Upper lobe of left lung (tissue), 6 donors: ENCODE data around the gene RASSF1. TPM values are rescaled to one million over a fixed set of nuclear protein-coding genes. Genes with fewer than 3 reads are reported as not detected.
A peak's percentile ranks its signal among the peaks of the same experiment; 100 is the strongest.

Source experiments
- ATAC-seq, 2 donors: fragments of 200-7000 bp; cut with Tn5 transposase; one replicate each; pipeline ENCODE4 v1.9.1; 2022; ENCODE audit warnings: mild to moderate bottlenecking in 2 of 2, moderate library complexity in 2 of 2; ENCODE audit not compliant: low FRiP score in 2 of 2
- DNase-seq, 2 donors: peaks; one replicate each; pipeline ENCODE4 v3.0.0-alpha.2; 2019 to 2020
- H3K27ac ChIP-seq, 4 donors: fragments of 200-600 bp; sonication (generic); one replicate each; pipeline ENCODE4 v1.5.1; 2016 to 2019
- H3K27me3 ChIP-seq, 4 donors: fragments of 200-600 bp; sonication (generic); one replicate each; pipeline ENCODE4 v1.5.1; 2017 to 2019
- H3K36me3 ChIP-seq, 4 donors: fragments of 200-600 bp; sonication (generic); one replicate each; pipeline ENCODE4 v1.5.1; 2016 to 2019
- H3K4me1 ChIP-seq, 4 donors: fragments of 200-600 bp; sonication (generic); one replicate each; pipeline ENCODE4 v1.5.1; 2018 to 2019
- H3K4me3 ChIP-seq, 4 donors: fragments of 200-600 bp; sonication (generic); one replicate each; pipeline ENCODE4 v1.5.1; 2017 to 2019; ENCODE audit warnings: mild to moderate bottlenecking in 2 of 4, moderate library complexity in 1 of 4
- H3K9me3 ChIP-seq, 4 donors: fragments of 200-600 bp; sonication (generic); one replicate each; pipeline ENCODE4 v1.5.1; 2018 to 2019
- EP300 ChIP-seq, 4 donors: sonication (generic); formaldehyde crosslinking; IDR thresholded peaks; one replicate each; pipeline ENCODE4 v1.5.1; 2017; ENCODE audit warnings: antibody characterized with exemption in 4 of 4, control low read depth in 2 of 4
- POLR2A ChIP-seq, 4 donors: fragments of 450-650 bp; IDR thresholded peaks; one replicate each; pipeline ENCODE4 v1.5.1; 2016 to 2017; ENCODE audit warnings: antibody characterized with exemption in 4 of 4, mild to moderate bottlenecking in 2 of 4
- POLR2AphosphoS5 ChIP-seq, 2 donors: sonication (generic); formaldehyde crosslinking; IDR thresholded peaks; one replicate each; pipeline ENCODE4 v1.5.1; 2017; ENCODE audit warnings: antibody characterized with exemption in 2 of 2
- WGBS, 2 donors: methylation state at CpG; one replicate each; pipeline ENCODE4 v1.1.5; 2017 to 2018; 5-methylcytosine and 5-hydroxymethylcytosine counted together
- total RNA-seq, 6 donors: library from RNA; depleted of rRNA in 4 of 6; stranded (reverse); fragments of >200 nt in 4 of 6; gene quantifications; one replicate each; pipeline versions ENCODE4 v1.1.0 to v1.2.1, GENCODE V29; 2016 to 2021
- TF ChIP-seq, protein P1 (sequence below), 6 experiments: fragments of 450-650 bp in 4 of 6; fragments of 200-600 bp in 2 of 6; sonication (generic) in 2 of 6; IDR thresholded peaks; one replicate each; pipeline ENCODE4 v1.5.1; 2016 to 2019; ENCODE audit warnings: antibody characterized with exemption in 6 of 6
- donor health status: DM: no; HTN: no; CAD: no; lungs with moderate emphysema.
- donor health status: DM: no; HTN: yes; CAD: no; lungs with severe emphysema.

The RASSF1 gene
- total RNA-seq, 6 donors from 2014 or later = 42.7 to 78.9 (median 47.7) TPM

DNA sequence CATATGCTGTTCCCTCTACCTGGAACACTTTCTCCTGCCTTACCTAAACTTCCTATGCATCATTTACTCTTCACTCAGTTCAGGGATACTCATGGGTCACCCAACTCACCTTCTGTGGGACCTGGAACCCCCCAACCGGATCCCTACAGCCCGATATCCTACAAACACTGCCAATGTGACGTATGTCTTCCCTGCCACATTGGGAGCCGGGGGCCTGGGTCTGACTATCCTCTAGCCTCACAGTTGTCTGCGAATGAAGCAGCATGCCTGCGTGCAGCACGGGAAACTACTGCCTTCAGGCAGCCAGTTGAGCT is 9.5 kb upstream of the RASSF1 start:
- 8 to 21% methylated on average over 4 to 5 of the region's 7 CpGs for WGBS, 2 donors
- no peak for DNase-seq
- no peak for ATAC-seq
- Histone ChIP-seq H3K27ac (peak overlapping the region; percentile 89 to 98 (median 92)), H3K36me3 (peaks cover 20 to 42% (median 36%) of the 10 kb centered on the region in 4 donors), H3K27me3 (no peaks in the 10 kb centered on the region), H3K9me3 (no peaks in the 10 kb centered on the region), H3K4me3 (peak overlapping the region; percentile 56 to 86 (median 74)), H3K4me1 (peaks cover 33 to 69% (median 37%) of the 10 kb centered on the region in 4 donors)
- TF ChIP-seq POLR2AphosphoS5 (IDR thresholded peaks at IDR 0.05) (no peak), POLR2A (IDR thresholded peaks at IDR 0.05) (no peak), EP300 (IDR thresholded peaks at IDR 0.05) (no peak)
- TF ChIP-seq, protein P1, sequence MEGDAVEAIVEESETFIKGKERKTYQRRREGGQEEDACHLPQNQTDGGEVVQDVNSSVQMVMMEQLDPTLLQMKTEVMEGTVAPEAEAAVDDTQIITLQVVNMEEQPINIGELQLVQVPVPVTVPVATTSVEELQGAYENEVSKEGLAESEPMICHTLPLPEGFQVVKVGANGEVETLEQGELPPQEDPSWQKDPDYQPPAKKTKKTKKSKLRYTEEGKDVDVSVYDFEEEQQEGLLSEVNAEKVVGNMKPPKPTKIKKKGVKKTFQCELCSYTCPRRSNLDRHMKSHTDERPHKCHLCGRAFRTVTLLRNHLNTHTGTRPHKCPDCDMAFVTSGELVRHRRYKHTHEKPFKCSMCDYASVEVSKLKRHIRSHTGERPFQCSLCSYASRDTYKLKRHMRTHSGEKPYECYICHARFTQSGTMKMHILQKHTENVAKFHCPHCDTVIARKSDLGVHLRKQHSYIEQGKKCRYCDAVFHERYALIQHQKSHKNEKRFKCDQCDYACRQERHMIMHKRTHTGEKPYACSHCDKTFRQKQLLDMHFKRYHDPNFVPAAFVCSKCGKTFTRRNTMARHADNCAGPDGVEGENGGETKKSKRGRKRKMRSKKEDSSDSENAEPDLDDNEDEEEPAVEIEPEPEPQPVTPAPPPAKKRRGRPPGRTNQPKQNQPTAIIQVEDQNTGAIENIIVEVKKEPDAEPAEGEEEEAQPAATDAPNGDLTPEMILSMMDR (IDR thresholded peaks at IDR 0.05) = no peak

- WGBS, 2 donors = 10 to 28% methylated on average over 11 to 14 of the region's 14 CpGs
- H3K4me3 ChIP-seq = no peak overlapping the region
- H3K36me3 ChIP-seq = peaks cover 0 to 15% (median 13%) of the 10 kb centered on the region in 4 donors
- DNase-seq (peak; percentile 42 to 73), ATAC-seq (peak in 1 of 2 donors; percentile 20)
- H3K27ac ChIP-seq = peak overlapping the region in 1 of 4 donors; percentile 18
- TF ChIP-seq EP300 (IDR thresholded peaks at IDR 0.05) = no peak
- TF ChIP-seq, protein P1 (IDR thresholded peaks at IDR 0.05) = peak in 5 of 6 experiments; percentile 24 to 56 (median 43)
- no peaks in the 10 kb centered on the region for H3K9me3 ChIP-seq
- H3K27me3 ChIP-seq = no peaks in the 10 kb centered on the region
- peaks cover 34 to 57% (median 39%) of the 10 kb centered on the region in 4 donors for H3K4me1 ChIP-seq
Measured at GRCh38 chr3:50347187-50347813, 6.7 kb upstream of the RASSF1 start.

- H3K27me3 ChIP-seq = no peaks in the 10 kb centered on the region
- H3K27ac ChIP-seq = peak within 1 kb of the TSS in 1 of 4 donors; percentile 7
- peaks cover 36 to 58% (median 39%) of the 10 kb centered on the region in 4 donors for H3K4me1 ChIP-seq
- H3K4me3 ChIP-seq = peak within 1 kb of the TSS; percentile 13 to 45 (median 36)
- ATAC-seq (peak; percentile 23 to 68), DNase-seq (peak; percentile 73 to 96)
- H3K36me3 ChIP-seq = peaks cover 0 to 15% (median 13%) of the 10 kb centered on the region in 4 donors
- peak in 1 of 4 donors; percentile 33 for TF ChIP-seq POLR2A (IDR thresholded peaks at IDR 0.05)
- TF ChIP-seq, protein P1 (IDR thresholded peaks at IDR 0.05) = no peak
- H3K9me3 ChIP-seq = no peaks in the 10 kb centered on the region
- 21 to 33% methylated on average over 22 to 44 of the region's 45 CpGs for WGBS, 2 donors
Measured at GRCh38 chr3:50345586-50346234, 5.1 kb upstream of the RASSF1 start, which contains the start of gene ZMYND10. Gene ZMYND10, minus strand, starts transcription at chr3:50345732. Its CDS starts 153 bp downstream, at chr3:50345579.

DNA sequence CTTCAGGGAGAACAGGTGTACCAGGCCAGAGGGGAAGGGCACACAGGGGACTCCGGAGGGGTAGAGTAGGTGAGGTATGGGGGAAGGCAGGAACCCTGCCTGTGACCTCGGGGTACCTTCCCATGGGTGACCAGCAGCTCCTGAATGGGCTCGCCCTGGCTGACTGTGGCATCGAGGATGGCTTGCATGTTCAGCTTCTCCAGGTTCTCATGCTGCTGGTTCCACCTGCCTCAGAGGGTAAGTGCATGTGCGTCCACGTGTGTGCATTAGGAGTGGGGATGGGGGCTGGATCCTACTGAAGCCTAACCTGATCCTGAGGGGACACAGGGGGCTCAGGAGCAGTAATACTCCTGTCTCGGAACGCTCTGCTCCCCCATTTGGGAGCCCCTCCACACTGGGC is 4.4 kb upstream of the RASSF1 start:
- Histone ChIP-seq H3K9me3 (no peaks in the 10 kb centered on the region), H3K27ac (no peak overlapping the region), H3K4me1 (peaks cover 33 to 60% (median 43%) of the 10 kb centered on the region in 4 donors), H3K27me3 (no peaks in the 10 kb centered on the region), H3K4me3 (peak overlapping the region in 3 of 4 donors; percentile 31 to 45 (median 41)), H3K36me3 (peaks cover 0 to 15% (median 13%) of the 10 kb centered on the region in 4 donors)
- WGBS, 2 donors = 86 to 87% methylated on average over 2 to 8 of the region's 8 CpGs
- TF ChIP-seq, protein P1 (IDR thresholded peaks at IDR 0.05) = no peak
- no peak for TF ChIP-seq POLR2AphosphoS5 (IDR thresholded peaks at IDR 0.05)
- no peak for TF ChIP-seq POLR2A (IDR thresholded peaks at IDR 0.05)
- no peak for TF ChIP-seq EP300 (IDR thresholded peaks at IDR 0.05)
- ATAC-seq (no peak), DNase-seq (no peak)
